K562 (cell line): ENCODE measurements around the gene FUCA1. TPM values are rescaled to one million over a fixed set of nuclear protein-coding genes. Genes with fewer than 3 reads are reported as not detected.

Experiments
- CXXC5 ChIP-seq: fragments of 250-450 bp; sonication (Bioruptor Pico); IDR thresholded peaks from 2 replicates; pipeline ENCODE4 v1.8.0; 2022; ENCODE audit warnings: inconsistent platforms, mild to moderate bottlenecking, moderate library complexity
- ELF4 ChIP-seq: fragments of 450-650 bp; formaldehyde crosslinking; IDR thresholded peaks from 2 replicates; pipeline ENCODE4 v1.4.0; 2022; ENCODE audit warnings: missing genetic modification characterization
- ETS1 ChIP-seq: conservative IDR thresholded peaks from 2 replicates; pipeline ENCODE4 v1.6.1; 2011; ENCODE audit warnings: low read depth, mild to moderate bottlenecking, low read length; ENCODE audit not compliant: control insufficient read depth
- GABPA ChIP-seq: fragments of 200-800 bp; sonication (Bioruptor generic); conservative IDR thresholded peaks from 2 replicates; pipeline ENCODE4 v1.6.1; 2016; ENCODE audit warnings: low read depth, missing genetic modification characterization, missing compliant biosample characterization
- GTF2F1 ChIP-seq: IDR thresholded peaks from 2 replicates; pipeline ENCODE4 v1.6.1; 2011; ENCODE audit warnings: low read depth, low read length, improper control_type of control experiment
- HSF4 ChIP-seq: fragments of 250-450 bp; sonication (Bioruptor Pico); IDR thresholded peaks from 2 replicates; pipeline ENCODE4 v2.1.2; 2022; ENCODE audit warnings: mild to moderate bottlenecking, moderate library complexity, borderline replicate concordance
- IRF9 ChIP-seq: fragments of 450-650 bp; IDR thresholded peaks from 2 replicates; pipeline ENCODE4 v1.6.1; 2016; ENCODE audit warnings: missing biosample characterization, missing genetic modification characterization
- NCOR1 ChIP-seq: fragments of 450-650 bp; IDR thresholded peaks from 2 replicates; pipeline ENCODE4 v1.6.1; 2016; ENCODE audit warnings: mild to moderate bottlenecking, moderate library complexity
- PCBP2 ChIP-seq: fragments of 200-400 bp; formaldehyde crosslinking; IDR thresholded peaks from 2 replicates; pipeline ENCODE4 v1.6.1; 2018; ENCODE audit warnings: low read length, low read depth, mild to moderate bottlenecking, moderate library complexity; ENCODE audit not compliant: poor library complexity, severe bottlenecking
- RFX7 ChIP-seq: fragments of 250-450 bp; sonication (Bioruptor Pico); IDR thresholded peaks from 2 replicates; pipeline ENCODE4 v1.5.1; 2021; ENCODE audit warnings: mild to moderate bottlenecking
- SAFB2 ChIP-seq: fragments of 200-400 bp; formaldehyde crosslinking; IDR thresholded peaks from 2 replicates; pipeline ENCODE4 v1.6.1; 2018; ENCODE audit warnings: borderline replicate concordance, low read length, low read depth, moderate library complexity; ENCODE audit not compliant: severe bottlenecking
- TCF3 ChIP-seq: sonication (generic); formaldehyde crosslinking; IDR thresholded peaks from 2 replicates; pipeline ENCODE4 v1.4.0; 2020; ENCODE audit warnings: mild to moderate bottlenecking, missing genetic modification reagents
- THRA ChIP-seq: fragments of 450-650 bp; IDR thresholded peaks from 2 replicates; pipeline ENCODE4 v1.6.1; 2017; ENCODE audit warnings: mild to moderate bottlenecking, moderate library complexity
- U2AF2 ChIP-seq: fragments of 200-400 bp; formaldehyde crosslinking; optimal IDR thresholded peaks from 2 replicates; pipeline ENCODE3; 2017; ENCODE audit warnings: low read depth, mild to moderate bottlenecking, low read length
- ZBTB9 ChIP-seq: fragments of 450-650 bp; formaldehyde crosslinking; IDR thresholded peaks from 2 replicates; pipeline ENCODE4 v1.4.0; 2020; ENCODE audit warnings: mild to moderate bottlenecking, moderate library complexity
- ZNF184 ChIP-seq: sonication (generic); formaldehyde crosslinking; IDR thresholded peaks from 2 replicates; pipeline ENCODE4 v1.5.0; 2020; ENCODE audit warnings: missing genetic modification reagents
- ZNF239 ChIP-seq: fragments of 250-450 bp; sonication (Bioruptor Pico); IDR thresholded peaks from 2 replicates; pipeline ENCODE4 v1.4.0; 2020; ENCODE audit warnings: mild to moderate bottlenecking
- ZNF24 ChIP-seq: fragments of 450-650 bp; IDR thresholded peaks from 2 replicates; pipeline ENCODE4 v1.6.1; 2016
- ZNF584 ChIP-seq: fragments of 200-800 bp; sonication (Bioruptor generic); IDR thresholded peaks from 2 replicates; pipeline ENCODE4 v1.6.1; 2016; ENCODE audit warnings: low read depth, mild to moderate bottlenecking, missing genetic modification characterization, missing compliant biosample characterization
- polyA plus RNA-seq, 8 experiments: library from polyadenylated mRNA; depleted of rRNA in 4 of 8; stranded (reverse) in 5 of 8; unstranded in 3 of 8; fragments of >200 nt; fragmentation: Nextera tagmentation in 2 of 8; fragmentation: Illumina TruSeq in 1 of 8; extraction: Ambion mirVana in 2 of 8; extraction: Trizol in 1 of 8; gene quantifications; 2 replicates each; pipeline versions ENCODE4 v1.2.1 to v1.2.3, GENCODE V29; 2011 to 2014; ENCODE audit warnings: inconsistent platforms in 1 of 8, missing spikeins in 1 of 8
- total RNA-seq, 7 experiments: library from RNA; depleted of rRNA in 6 of 7; stranded (reverse); fragments of >200 nt in 6 of 7; fragmentation: Illumina TruSeq in 2 of 7; extraction: Trizol in 2 of 7; gene quantifications; 2 replicates each; pipeline versions ENCODE4 v1.2.1 to v1.2.3, GENCODE V29; 2011 to 2021; ENCODE audit warnings: low replicate concordance in 1 of 7
- TF ChIP-seq, protein P1 (sequence below): fragments of 450-650 bp; IDR thresholded peaks from one replicate; pipeline ENCODE4 v1.6.1; 2018; ENCODE audit warnings: mild to moderate bottlenecking, moderate library complexity; ENCODE audit not compliant: partially characterized antibody
- TF ChIP-seq, protein P2 (sequence below): IDR thresholded peaks from 2 replicates; pipeline ENCODE4 v1.6.1; 2011; ENCODE audit warnings: borderline replicate concordance, low read depth, mild to moderate bottlenecking, moderate library complexity, low read length; ENCODE audit not compliant: insufficient read depth, poor library complexity, severe bottlenecking

Gene FUCA1
- total and polyA plus RNA-seq, 9 of the 15 experiments (the other 6 are each of a cell fraction or from before 2014, with no cell fraction given): 7.0 to 20.5 (median 13.5) TPM

- no peak for TF ChIP-seq ZNF584 (CRISPR knock-in tag)
- no peak for TF ChIP-seq THRA
- TF ChIP-seq ZNF24: no peak
- no peak for TF ChIP-seq GTF2F1
- no peak for TF ChIP-seq PCBP2
- TF ChIP-seq RFX7: no peak
- no peak for TF ChIP-seq U2AF2
- TF ChIP-seq IRF9 (tag): no peak
- TF ChIP-seq, protein P1, sequence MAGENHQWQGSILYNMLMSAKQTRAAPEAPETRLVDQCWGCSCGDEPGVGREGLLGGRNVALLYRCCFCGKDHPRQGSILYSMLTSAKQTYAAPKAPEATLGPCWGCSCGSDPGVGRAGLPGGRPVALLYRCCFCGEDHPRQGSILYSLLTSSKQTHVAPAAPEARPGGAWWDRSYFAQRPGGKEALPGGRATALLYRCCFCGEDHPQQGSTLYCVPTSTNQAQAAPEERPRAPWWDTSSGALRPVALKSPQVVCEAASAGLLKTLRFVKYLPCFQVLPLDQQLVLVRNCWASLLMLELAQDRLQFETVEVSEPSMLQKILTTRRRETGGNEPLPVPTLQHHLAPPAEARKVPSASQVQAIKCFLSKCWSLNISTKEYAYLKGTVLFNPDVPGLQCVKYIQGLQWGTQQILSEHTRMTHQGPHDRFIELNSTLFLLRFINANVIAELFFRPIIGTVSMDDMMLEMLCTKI: no peak
- TF ChIP-seq ZNF239 (CRISPR knock-in tag): no peak
- no peak for TF ChIP-seq ZNF184
- TF ChIP-seq SAFB2: no peak
- TF ChIP-seq HSF4: no peak
- TF ChIP-seq NCOR1: no peak
- TF ChIP-seq TCF3 (CRISPR knock-in tag): no peak
- TF ChIP-seq ELF4 (CRISPR knock-in tag): no peak
- no peak for TF ChIP-seq ZBTB9 (CRISPR knock-in tag)
- no peak for TF ChIP-seq CXXC5 (CRISPR knock-in tag)
- TF ChIP-seq ETS1: no peak
- no peak for TF ChIP-seq GABPA (tag)
- TF ChIP-seq, protein P2, sequence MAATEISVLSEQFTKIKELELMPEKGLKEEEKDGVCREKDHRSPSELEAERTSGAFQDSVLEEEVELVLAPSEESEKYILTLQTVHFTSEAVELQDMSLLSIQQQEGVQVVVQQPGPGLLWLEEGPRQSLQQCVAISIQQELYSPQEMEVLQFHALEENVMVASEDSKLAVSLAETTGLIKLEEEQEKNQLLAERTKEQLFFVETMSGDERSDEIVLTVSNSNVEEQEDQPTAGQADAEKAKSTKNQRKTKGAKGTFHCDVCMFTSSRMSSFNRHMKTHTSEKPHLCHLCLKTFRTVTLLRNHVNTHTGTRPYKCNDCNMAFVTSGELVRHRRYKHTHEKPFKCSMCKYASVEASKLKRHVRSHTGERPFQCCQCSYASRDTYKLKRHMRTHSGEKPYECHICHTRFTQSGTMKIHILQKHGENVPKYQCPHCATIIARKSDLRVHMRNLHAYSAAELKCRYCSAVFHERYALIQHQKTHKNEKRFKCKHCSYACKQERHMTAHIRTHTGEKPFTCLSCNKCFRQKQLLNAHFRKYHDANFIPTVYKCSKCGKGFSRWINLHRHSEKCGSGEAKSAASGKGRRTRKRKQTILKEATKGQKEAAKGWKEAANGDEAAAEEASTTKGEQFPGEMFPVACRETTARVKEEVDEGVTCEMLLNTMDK: no peak
Measured at GRCh38 chr1:23801338-23801748, 66.7 kb downstream of the FUCA1 start (continued).
